Measurements from ENCODE around the gene DHX9. TPM values are rescaled to one million over a fixed set of nuclear protein-coding genes. Genes with fewer than 3 reads are reported as not detected.

Gene DHX9
- total and polyA plus RNA-seq, 9 of the 15 experiments (the other 6 are each of a cell fraction or from before 2014, with no cell fraction given) = 100 to 409 (median 294) TPM

GRCh38 chr1:182839209-182840066 lies at the start of gene DHX9 (continued):
- TF ChIP-seq CHD2 (IDR thresholded peaks at IDR 0.05; ENCODE audit: low read depth, low read length) (peak; percentile 46; the same call in 1 of the 2 replicates), EP400 (IDR thresholded peaks at IDR 0.05) (peak; percentile 92), HCFC1 (IDR thresholded peaks at IDR 0.05; ENCODE audit: low read depth, low read length) (peak; percentile 51), MTF1 (CRISPR knock-in tag; IDR thresholded peaks at IDR 0.05; ENCODE audit: borderline replicate concordance) (no peak), RBM15 (IDR thresholded peaks at IDR 0.05; ENCODE audit: insufficient read depth, low read length) (no peak), PHTF2 (CRISPR knock-in tag; IDR thresholded peaks at IDR 0.05) (no peak; the same call in 1 of the 2 replicates), TCF15 (CRISPR knock-in tag; IDR thresholded peaks at IDR 0.05) (no peak), RERE (CRISPR knock-in tag; IDR thresholded peaks at IDR 0.05; ENCODE audit: borderline replicate concordance) (no peak), KDM5B (IDR thresholded peaks at IDR 0.05; ENCODE audit: insufficient replicate concordance, low read depth, low read length) (peak; percentile 83), FOXJ2 (tag; IDR thresholded peaks at IDR 0.05) (peak; percentile 74; the same call in 1 of the 2 replicates), NCOA2 (IDR thresholded peaks at IDR 0.05; ENCODE audit: partially characterized antibody in 2 of 2) (no peak), EP300 (IDR thresholded peaks at IDR 0.05; ENCODE audit: low read length) (peak; percentile 82), MBD2 (IDR thresholded peaks at IDR 0.05; ENCODE audit: borderline replicate concordance, low read depth) (peak; percentile 92), NFATC3 (IDR thresholded peaks at IDR 0.05) (no peak), ZNF41 (CRISPR knock-in tag; conservative IDR thresholded peaks at IDR 0.05) (no peak)
- TF ChIP-seq, protein P1, sequence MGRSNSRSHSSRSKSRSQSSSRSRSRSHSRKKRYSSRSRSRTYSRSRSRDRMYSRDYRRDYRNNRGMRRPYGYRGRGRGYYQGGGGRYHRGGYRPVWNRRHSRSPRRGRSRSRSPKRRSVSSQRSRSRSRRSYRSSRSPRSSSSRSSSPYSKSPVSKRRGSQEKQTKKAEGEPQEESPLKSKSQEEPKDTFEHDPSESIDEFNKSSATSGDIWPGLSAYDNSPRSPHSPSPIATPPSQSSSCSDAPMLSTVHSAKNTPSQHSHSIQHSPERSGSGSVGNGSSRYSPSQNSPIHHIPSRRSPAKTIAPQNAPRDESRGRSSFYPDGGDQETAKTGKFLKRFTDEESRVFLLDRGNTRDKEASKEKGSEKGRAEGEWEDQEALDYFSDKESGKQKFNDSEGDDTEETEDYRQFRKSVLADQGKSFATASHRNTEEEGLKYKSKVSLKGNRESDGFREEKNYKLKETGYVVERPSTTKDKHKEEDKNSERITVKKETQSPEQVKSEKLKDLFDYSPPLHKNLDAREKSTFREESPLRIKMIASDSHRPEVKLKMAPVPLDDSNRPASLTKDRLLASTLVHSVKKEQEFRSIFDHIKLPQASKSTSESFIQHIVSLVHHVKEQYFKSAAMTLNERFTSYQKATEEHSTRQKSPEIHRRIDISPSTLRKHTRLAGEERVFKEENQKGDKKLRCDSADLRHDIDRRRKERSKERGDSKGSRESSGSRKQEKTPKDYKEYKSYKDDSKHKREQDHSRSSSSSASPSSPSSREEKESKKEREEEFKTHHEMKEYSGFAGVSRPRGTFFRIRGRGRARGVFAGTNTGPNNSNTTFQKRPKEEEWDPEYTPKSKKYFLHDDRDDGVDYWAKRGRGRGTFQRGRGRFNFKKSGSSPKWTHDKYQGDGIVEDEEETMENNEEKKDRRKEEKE (IDR thresholded peaks at IDR 0.05; ENCODE audit: borderline replicate concordance in 1 of 2, control insufficient read depth in 1 of 2, low read depth in 2 of 2, low read length in 1 of 2) = peak in 1 of 2 experiments; percentile 74; a peak in 1 of 4 replicates
- TF ChIP-seq, protein P2, sequence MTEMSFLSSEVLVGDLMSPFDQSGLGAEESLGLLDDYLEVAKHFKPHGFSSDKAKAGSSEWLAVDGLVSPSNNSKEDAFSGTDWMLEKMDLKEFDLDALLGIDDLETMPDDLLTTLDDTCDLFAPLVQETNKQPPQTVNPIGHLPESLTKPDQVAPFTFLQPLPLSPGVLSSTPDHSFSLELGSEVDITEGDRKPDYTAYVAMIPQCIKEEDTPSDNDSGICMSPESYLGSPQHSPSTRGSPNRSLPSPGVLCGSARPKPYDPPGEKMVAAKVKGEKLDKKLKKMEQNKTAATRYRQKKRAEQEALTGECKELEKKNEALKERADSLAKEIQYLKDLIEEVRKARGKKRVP (CRISPR knock-in tag; IDR thresholded peaks at IDR 0.05) = no peak; the same call in 1 of the 2 replicates

All from K562 (cell line).